ENCODE measurements around the gene CACNA1I. TPM values are rescaled to one million over a fixed set of nuclear protein-coding genes. Genes with fewer than 3 reads are reported as not detected.

The CACNA1I gene
- total and polyA plus RNA-seq, 2 donors from 2014 or later: 0.63 TPM; not detected in 1

DNA sequence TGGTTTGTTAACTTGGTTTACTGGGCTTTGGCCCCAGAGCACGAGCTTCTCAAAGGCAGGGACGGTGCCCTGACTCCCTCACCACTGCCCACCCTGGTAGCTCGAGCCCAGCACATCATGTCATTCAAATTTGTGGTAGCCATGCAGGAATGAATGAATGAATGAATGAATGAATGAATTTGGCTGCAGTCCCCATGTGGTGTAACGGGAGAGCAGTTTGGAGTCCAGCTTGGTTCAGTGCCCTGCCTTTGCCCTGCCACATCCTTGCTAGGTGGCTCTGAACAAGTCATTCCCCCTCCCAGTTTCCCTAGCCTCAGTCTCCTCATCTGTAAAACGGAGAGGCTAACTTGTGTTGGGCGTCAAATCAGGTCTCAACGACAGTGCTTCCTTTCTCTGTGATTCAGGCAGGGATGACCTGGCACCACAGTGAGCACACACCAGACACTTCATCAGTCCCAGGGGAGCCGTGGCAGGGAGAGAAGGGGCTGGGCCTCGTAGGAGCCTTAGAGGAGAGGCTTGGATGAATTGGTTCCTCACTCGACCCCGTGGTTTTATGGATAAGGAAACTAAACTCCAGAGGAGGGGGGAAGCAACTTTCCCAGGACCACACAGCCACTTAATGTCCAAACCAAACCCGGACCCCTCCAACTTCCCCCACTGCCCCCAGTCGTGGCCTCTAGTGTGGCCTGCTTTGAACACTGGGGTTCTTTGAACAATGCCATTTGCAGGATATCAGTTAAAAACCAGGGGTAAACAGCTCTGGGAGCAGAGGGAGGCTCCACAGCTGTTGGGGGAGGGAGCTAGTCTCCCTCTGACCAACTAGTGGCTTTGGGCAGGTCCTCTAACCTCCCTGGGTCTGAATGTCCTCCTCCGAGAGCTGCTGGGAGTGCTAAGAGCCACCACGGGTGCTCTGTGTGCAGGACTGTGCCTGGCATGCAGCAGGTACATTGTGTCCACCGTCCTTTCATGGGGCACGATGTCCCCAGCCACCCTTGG is 86.2 kb downstream of the CACNA1I start:
- no peaks in the 10 kb centered on the region for H3K36me3 ChIP-seq (ENCODE audit: control insufficient read depth in 2 of 3, insufficient read depth in 3 of 3, low read length in 3 of 3)
- H3K27me3 ChIP-seq (ENCODE audit: control insufficient read depth, insufficient read depth, low read length): peaks cover 15% of the 10 kb centered on the region
- H3K9me3 ChIP-seq (ENCODE audit: control insufficient read depth in 2 of 3, insufficient read depth in 1 of 3, low read length in 3 of 3): no peaks in the 10 kb centered on the region
- H3K9ac ChIP-seq (ENCODE audit: low read length in 3 of 3): no peak overlapping the region
- H3K27ac ChIP-seq (ENCODE audit: low read depth in 2 of 2, low read length in 2 of 2): no peak overlapping the region
- no peak overlapping the region for H3K4me3 ChIP-seq (ENCODE audit: low read length in 3 of 3)
- no peaks in the 10 kb centered on the region for H3K4me1 ChIP-seq (ENCODE audit: control insufficient read depth in 2 of 3, insufficient read depth in 2 of 3, low read depth in 1 of 3, low read length in 3 of 3)
- DNase-seq: no peak
- intact Hi-C loops (cut with DNase I): no loop called here
- FAIRE-seq: no peak
- TF ChIP-seq, protein P1, sequence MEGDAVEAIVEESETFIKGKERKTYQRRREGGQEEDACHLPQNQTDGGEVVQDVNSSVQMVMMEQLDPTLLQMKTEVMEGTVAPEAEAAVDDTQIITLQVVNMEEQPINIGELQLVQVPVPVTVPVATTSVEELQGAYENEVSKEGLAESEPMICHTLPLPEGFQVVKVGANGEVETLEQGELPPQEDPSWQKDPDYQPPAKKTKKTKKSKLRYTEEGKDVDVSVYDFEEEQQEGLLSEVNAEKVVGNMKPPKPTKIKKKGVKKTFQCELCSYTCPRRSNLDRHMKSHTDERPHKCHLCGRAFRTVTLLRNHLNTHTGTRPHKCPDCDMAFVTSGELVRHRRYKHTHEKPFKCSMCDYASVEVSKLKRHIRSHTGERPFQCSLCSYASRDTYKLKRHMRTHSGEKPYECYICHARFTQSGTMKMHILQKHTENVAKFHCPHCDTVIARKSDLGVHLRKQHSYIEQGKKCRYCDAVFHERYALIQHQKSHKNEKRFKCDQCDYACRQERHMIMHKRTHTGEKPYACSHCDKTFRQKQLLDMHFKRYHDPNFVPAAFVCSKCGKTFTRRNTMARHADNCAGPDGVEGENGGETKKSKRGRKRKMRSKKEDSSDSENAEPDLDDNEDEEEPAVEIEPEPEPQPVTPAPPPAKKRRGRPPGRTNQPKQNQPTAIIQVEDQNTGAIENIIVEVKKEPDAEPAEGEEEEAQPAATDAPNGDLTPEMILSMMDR (IDR thresholded peaks at IDR 0.05; ENCODE audit: borderline replicate concordance, extremely low read depth, insufficient read depth): no peak

DNA sequence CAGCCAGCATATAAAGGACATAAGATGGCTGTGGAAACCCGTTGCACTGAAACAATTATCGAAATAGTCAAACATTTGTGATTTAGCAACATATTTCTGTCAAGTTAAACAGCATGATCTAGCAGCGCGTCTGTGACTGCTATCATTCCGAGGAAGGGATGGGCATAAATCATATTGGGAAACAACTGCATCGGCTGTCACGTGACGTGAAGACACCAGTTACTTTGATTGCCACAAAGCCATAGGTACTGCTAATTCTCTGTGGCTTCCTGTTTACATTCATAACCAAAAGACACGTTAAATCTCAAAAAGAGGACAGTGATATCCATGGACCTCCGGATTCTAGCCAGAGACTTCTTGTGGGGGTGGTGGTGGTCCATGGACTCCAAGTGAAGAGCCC is 87.8 kb downstream of the CACNA1I start:
- no peak for FAIRE-seq
- H3K27ac ChIP-seq (ENCODE audit: low read depth in 2 of 2, low read length in 2 of 2): no peak overlapping the region
- peaks cover 24% of the 10 kb centered on the region for H3K27me3 ChIP-seq (ENCODE audit: control insufficient read depth, insufficient read depth, low read length)

DNA sequence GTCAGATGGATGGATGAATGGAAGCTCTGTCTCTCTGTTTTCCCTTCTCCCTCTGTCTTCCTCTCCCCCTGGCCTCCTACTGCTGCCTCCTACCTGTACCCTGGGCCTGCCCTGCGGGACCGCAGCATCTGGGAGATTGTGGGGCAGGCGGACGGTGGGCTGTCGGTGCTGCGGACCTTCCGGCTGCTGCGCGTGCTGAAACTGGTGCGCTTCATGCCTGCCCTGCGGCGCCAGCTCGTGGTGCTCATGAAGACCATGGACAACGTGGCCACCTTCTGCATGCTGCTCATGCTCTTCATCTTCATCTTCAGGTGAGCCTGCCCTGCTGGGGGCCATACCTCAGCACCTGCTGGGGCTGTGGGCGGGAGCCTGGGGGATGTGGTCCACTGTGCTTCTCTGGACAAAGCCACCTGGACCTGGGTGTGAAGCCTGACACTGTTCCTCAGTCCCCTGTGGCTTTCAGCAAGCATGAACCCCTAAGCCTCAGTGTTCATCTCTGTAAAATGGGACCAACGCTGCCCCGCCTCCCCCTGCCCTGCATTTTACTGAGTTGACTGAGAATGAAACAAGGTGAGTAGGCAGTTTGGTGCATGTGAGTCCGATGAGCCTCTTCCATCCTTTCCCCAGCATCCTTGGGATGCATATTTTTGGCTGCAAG is 88.4 kb downstream of the CACNA1I start:
- H3K9me3 ChIP-seq (ENCODE audit: control insufficient read depth in 2 of 3, insufficient read depth in 1 of 3, low read length in 3 of 3): no peaks in the 10 kb centered on the region
- no peak overlapping the region for H3K9ac ChIP-seq (ENCODE audit: low read length in 3 of 3)
- H3K36me3 ChIP-seq (ENCODE audit: control insufficient read depth in 2 of 3, insufficient read depth in 3 of 3, low read length in 3 of 3): no peaks in the 10 kb centered on the region
- TF ChIP-seq, protein P1 (IDR thresholded peaks at IDR 0.05; ENCODE audit: borderline replicate concordance, extremely low read depth, insufficient read depth): no peak
- no peak overlapping the region for H3K27ac ChIP-seq (ENCODE audit: low read depth in 2 of 2, low read length in 2 of 2)
- DNase-seq (no peak), FAIRE-seq (no peak)
- H3K4me1 ChIP-seq (ENCODE audit: control insufficient read depth in 2 of 3, insufficient read depth in 2 of 3, low read depth in 1 of 3, low read length in 3 of 3): no peaks in the 10 kb centered on the region
- peaks cover 27% of the 10 kb centered on the region for H3K27me3 ChIP-seq (ENCODE audit: control insufficient read depth, insufficient read depth, low read length)
- no peak overlapping the region for H3K4me3 ChIP-seq (ENCODE audit: low read length in 3 of 3)
- intact Hi-C loops (cut with DNase I): no loop called here

More for the DNA sequence above, 87.8 kb downstream of the CACNA1I start:
- H3K36me3 ChIP-seq (ENCODE audit: control insufficient read depth in 2 of 3, insufficient read depth in 3 of 3, low read length in 3 of 3): no peaks in the 10 kb centered on the region
- H3K4me3 ChIP-seq (ENCODE audit: low read length in 3 of 3): no peak overlapping the region
- TF ChIP-seq, protein P1 (IDR thresholded peaks at IDR 0.05; ENCODE audit: borderline replicate concordance, extremely low read depth, insufficient read depth): no peak
- no peak for DNase-seq
- H3K9me3 ChIP-seq (ENCODE audit: control insufficient read depth in 2 of 3, insufficient read depth in 1 of 3, low read length in 3 of 3): no peaks in the 10 kb centered on the region
- H3K4me1 ChIP-seq (ENCODE audit: control insufficient read depth in 2 of 3, insufficient read depth in 2 of 3, low read depth in 1 of 3, low read length in 3 of 3): no peaks in the 10 kb centered on the region
- intact Hi-C loops (cut with DNase I): no loop called here
- H3K9ac ChIP-seq (ENCODE audit: low read length in 3 of 3): no peak overlapping the region
